ENCODE results near the gene RPL9. TPM values are rescaled to one million over a fixed set of nuclear protein-coding genes. Genes with fewer than 3 reads are reported as not detected.

The RPL9 gene
- total and polyA plus RNA-seq, 8 donors = 634 to 2,388 (median 1,207) TPM

GRCh38 chr4:39502019-39502663, 43.4 kb upstream of the RPL9 start:
- H3K4me3 ChIP-seq = no peak overlapping the region
- DNase-seq (no peak), ATAC-seq (no peak)
- H3K27ac ChIP-seq = no peak overlapping the region
- H3K9me3 ChIP-seq = no peaks in the 10 kb centered on the region
- H3K36me3 ChIP-seq = peaks cover 0 to 93% of the 10 kb centered on the region in 2 donors
- intact Hi-C loops (cut with DNase I) = no loop called here
- no peaks in the 10 kb centered on the region for H3K4me1 ChIP-seq
- no peak for TF ChIP-seq CTCF (IDR thresholded peaks at IDR 0.05)
- no peaks in the 10 kb centered on the region for H3K27me3 ChIP-seq

GRCh38 chr4:39498727-39499020, 40.0 kb upstream of the RPL9 start:
- TF ChIP-seq CTCF (IDR thresholded peaks at IDR 0.05) = no peak
- no peak overlapping the region for H3K4me3 ChIP-seq
- H3K27ac ChIP-seq = no peak overlapping the region
- H3K27me3 ChIP-seq = no peaks in the 10 kb centered on the region
- ATAC-seq (no peak), DNase-seq (no peak)
- peaks cover 0 to 58% of the 10 kb centered on the region in 2 donors for H3K36me3 ChIP-seq
- intact Hi-C loops (cut with DNase I) = no loop called here
- H3K4me1 ChIP-seq = no peaks in the 10 kb centered on the region
- no peaks in the 10 kb centered on the region for H3K9me3 ChIP-seq

- Histone ChIP-seq H3K27ac (no peak overlapping the region), H3K27me3 (no peaks in the 10 kb centered on the region), H3K36me3 (peaks cover 0 to 53% of the 10 kb centered on the region in 2 donors), H3K4me1 (no peaks in the 10 kb centered on the region), H3K4me3 (no peak overlapping the region), H3K9me3 (no peaks in the 10 kb centered on the region)
- intact Hi-C loops (cut with DNase I) = no loop called here
- DNase-seq (no peak), ATAC-seq (no peak)
- TF ChIP-seq CTCF (IDR thresholded peaks at IDR 0.05) = no peak
Observed at GRCh38 chr4:39497909-39498726, 39.4 kb upstream of the RPL9 start.

GRCh38 chr4:39495446-39496213, 36.9 kb upstream of the RPL9 start:
- peaks cover 0 to 28% of the 10 kb centered on the region in 2 donors for H3K36me3 ChIP-seq
- ATAC-seq = peak; percentile 23
- intact Hi-C loops (cut with DNase I) = no loop called here

More at GRCh38 chr4:39495446-39496213, 36.9 kb upstream of the RPL9 start:
- no peaks in the 10 kb centered on the region for H3K9me3 ChIP-seq
- no peaks in the 10 kb centered on the region for H3K27me3 ChIP-seq
- H3K27ac ChIP-seq = no peak overlapping the region
- TF ChIP-seq CTCF (IDR thresholded peaks at IDR 0.05) = no peak
- H3K4me3 ChIP-seq = no peak overlapping the region
- DNase-seq = no peak
- no peaks in the 10 kb centered on the region for H3K4me1 ChIP-seq

Data from left lung (tissue), 10 donors.